Lung (tissue), 12 donors: ENCODE data around the gene CCDC106. TPM values are rescaled to one million over a fixed set of nuclear protein-coding genes. Genes with fewer than 3 reads are reported as not detected.

Experiments
- ATAC-seq: fragments of 200-7000 bp; cut with Tn5 transposase; one replicate; pipeline ENCODE4 v1.9.1; 2020; ENCODE audit warnings: moderate number of reproducible peaks; ENCODE audit not compliant: insufficient read depth, low FRiP score
- DNase-seq, 3 donors: peaks; one replicate each; pipeline ENCODE4 v3.0.0-alpha.2; 2013 to 2017
- H3K27ac ChIP-seq, 2 donors: one replicate each; pipeline ENCODE4 v1.5.1; 2013; ENCODE audit warnings: mild to moderate bottlenecking in 2 of 2, moderate library complexity in 2 of 2, control low read depth in 1 of 2, inconsistent platforms in 1 of 2, low read depth in 1 of 2, low read length in 1 of 2
- H3K27me3 ChIP-seq, 3 donors: one replicate each; pipeline ENCODE4 v1.5.1; 2013; ENCODE audit warnings: low read length in 2 of 3; ENCODE audit not compliant: control insufficient read depth in 3 of 3, insufficient read depth in 3 of 3
- H3K36me3 ChIP-seq, 4 donors: one replicate each; pipeline ENCODE4 v1.5.1; 2013; ENCODE audit warnings: low read length in 4 of 4, mild to moderate bottlenecking in 1 of 4, moderate library complexity in 1 of 4; ENCODE audit not compliant: control insufficient read depth in 4 of 4, insufficient read depth in 4 of 4
- H3K4me1 ChIP-seq, 5 donors: one replicate each; pipeline ENCODE4 v1.5.1; 2013; ENCODE audit warnings: low read length in 5 of 5, mild to moderate bottlenecking in 2 of 5, moderate library complexity in 1 of 5; ENCODE audit not compliant: control insufficient read depth in 5 of 5, insufficient read depth in 5 of 5
- H3K4me3 ChIP-seq: one replicate; pipeline ENCODE4 v1.5.1; 2013; ENCODE audit warnings: mild to moderate bottlenecking, control low read depth, moderate library complexity
- H3K9ac ChIP-seq, 2 donors: one replicate each; pipeline ENCODE4 v1.5.1; 2013; ENCODE audit warnings: low read length in 2 of 2, control low read depth in 1 of 2; ENCODE audit not compliant: insufficient read depth in 1 of 2
- H3K9me3 ChIP-seq, 4 donors: one replicate each; pipeline ENCODE4 v1.5.1; 2013; ENCODE audit warnings: low read length in 3 of 4, mild to moderate bottlenecking in 1 of 4, moderate library complexity in 1 of 4; ENCODE audit not compliant: control insufficient read depth in 4 of 4, insufficient read depth in 3 of 4
- WGBS, 2 donors: extraction: QIAGEN DNeasy Blood & Tissue Kit; methylation state at CpG; one replicate each; pipeline ENCODE4 v1.1.7; 2013; 5-methylcytosine and 5-hydroxymethylcytosine counted together
- polyA plus RNA-seq, 2 donors: library from polyadenylated mRNA; stranded (reverse); fragments of 200-250 nt; gene quantifications; one replicate each; pipeline ENCODE4 v1.2.1, GENCODE V29; 2013
- total RNA-seq, 2 donors: library from RNA; depleted of rRNA in 1 of 2; stranded (reverse); fragments of >200 nt in 1 of 2; gene quantifications; one replicate each; pipeline ENCODE4 v1.2.1, GENCODE V29; 2014 to 2021
- TF ChIP-seq, protein P1 (sequence below): IDR thresholded peaks from 2 replicates; pipeline ENCODE4 v1.5.1; 2012; ENCODE audit warnings: mild to moderate bottlenecking; ENCODE audit errors: control extremely low read depth, extremely low read depth
- donor health status: control.
- donor health status: control.
- donor health status: Bipolar disorder and iron deficiency.
- donor health status: healthy.
- donor health status: DM: yes; HTN: yes; CAD: no.

The CCDC106 gene
- total and polyA plus RNA-seq, 4 donors, result 8.3 to 25.9 (median 14.3) TPM

DNA sequence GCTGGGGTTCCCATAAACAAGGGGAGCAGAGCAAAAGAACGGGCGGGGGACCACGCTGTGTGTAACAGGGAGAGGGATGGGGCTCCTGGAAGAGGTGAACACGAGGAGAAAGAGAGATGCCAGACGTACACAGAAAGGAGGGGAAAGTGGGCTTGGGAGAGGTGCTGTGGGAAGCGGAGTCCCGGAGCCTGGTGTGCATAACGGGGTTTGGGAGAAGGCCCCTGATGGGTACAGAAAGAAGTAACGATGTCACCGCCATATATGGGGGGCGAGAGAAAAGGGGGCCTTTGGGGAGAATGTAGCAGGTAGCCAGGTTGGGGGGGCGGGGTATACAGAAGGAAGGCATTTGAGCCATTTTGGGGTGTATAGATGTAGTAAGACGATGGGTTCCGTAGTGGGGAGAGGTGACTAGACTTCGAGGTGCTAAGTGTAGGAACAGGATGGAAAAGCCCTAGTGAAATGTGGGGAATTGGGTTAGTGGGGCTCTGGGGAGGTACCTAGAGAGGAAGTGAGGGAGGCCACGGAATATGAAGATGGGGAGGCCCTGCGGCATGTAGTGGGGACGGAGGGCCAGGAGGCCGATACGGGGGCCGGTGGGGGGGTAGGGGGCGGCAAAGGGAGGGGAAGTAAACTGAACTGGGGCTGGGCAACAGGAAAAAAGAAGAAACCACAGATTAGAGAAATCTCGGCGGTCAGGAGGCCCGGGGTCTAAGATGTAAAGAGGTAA lies 6.4 kb upstream of the CCDC106 start:
- TF ChIP-seq, protein P1, sequence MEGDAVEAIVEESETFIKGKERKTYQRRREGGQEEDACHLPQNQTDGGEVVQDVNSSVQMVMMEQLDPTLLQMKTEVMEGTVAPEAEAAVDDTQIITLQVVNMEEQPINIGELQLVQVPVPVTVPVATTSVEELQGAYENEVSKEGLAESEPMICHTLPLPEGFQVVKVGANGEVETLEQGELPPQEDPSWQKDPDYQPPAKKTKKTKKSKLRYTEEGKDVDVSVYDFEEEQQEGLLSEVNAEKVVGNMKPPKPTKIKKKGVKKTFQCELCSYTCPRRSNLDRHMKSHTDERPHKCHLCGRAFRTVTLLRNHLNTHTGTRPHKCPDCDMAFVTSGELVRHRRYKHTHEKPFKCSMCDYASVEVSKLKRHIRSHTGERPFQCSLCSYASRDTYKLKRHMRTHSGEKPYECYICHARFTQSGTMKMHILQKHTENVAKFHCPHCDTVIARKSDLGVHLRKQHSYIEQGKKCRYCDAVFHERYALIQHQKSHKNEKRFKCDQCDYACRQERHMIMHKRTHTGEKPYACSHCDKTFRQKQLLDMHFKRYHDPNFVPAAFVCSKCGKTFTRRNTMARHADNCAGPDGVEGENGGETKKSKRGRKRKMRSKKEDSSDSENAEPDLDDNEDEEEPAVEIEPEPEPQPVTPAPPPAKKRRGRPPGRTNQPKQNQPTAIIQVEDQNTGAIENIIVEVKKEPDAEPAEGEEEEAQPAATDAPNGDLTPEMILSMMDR, result no peak
- Histone ChIP-seq H3K9me3 (no peaks in the 10 kb centered on the region), H3K9ac (peak overlapping the region; percentile 37 to 55), H3K27ac (peak overlapping the region; percentile 76 to 90), H3K4me3 (peak overlapping the region; percentile 59), H3K36me3 (peaks cover 0 to 13% (median 3%) of the 10 kb centered on the region in 4 donors), H3K27me3 (no peaks in the 10 kb centered on the region), H3K4me1 (peaks cover 7 to 29% (median 17%) of the 10 kb centered on the region in 5 donors)
- DNase-seq (peak in 1 of 3 donors; percentile 15), ATAC-seq (no peak)
- 0 to 1% methylated on average over 25 of the region's 25 CpGs for WGBS, 2 donors

DNA sequence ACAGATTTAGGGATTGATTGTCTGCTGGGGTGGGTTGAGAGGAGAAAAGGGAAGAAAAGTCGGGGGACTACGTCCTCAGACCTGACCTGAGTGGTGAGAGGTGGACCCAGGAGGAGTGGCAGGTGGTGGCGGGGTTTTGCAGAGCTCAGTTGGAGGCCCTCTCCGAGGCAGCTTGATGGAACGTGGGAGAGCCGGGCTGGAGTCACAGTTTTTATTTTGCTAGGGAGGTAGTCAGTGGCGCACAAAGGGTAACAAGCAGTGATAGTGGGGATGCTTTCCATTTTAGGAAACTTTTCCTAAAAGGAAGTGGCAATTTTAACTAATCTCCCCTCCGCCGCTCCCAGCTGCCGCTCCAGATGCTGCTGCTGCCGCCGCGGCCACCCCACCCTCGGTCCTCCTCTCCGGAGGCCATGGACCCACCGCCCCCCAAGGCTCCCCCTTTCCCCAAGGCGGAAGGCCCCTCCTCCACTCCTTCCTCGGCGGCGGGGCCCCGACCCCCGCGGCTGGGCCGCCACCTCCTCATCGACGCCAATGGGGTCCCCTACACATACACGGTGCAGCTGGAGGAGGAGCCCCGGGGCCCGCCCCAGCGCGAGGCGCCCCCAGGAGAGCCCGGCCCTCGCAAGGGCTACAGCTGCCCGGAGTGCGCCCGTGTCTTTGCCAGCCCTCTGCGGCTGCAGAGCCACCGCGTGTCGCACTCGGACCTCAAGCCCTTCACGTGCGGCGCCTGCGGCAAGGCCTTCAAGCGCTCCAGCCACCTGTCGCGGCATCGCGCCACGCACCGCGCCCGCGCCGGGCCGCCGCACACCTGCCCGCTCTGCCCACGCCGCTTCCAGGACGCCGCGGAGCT lies 5.6 kb upstream of the CCDC106 start:
- Histone ChIP-seq H3K9me3 (no peaks in the 10 kb centered on the region), H3K9ac (no peak overlapping the region), H3K4me1 (peaks cover 6 to 33% (median 17%) of the 10 kb centered on the region in 5 donors), H3K4me3 (peak overlapping the region; percentile 26), H3K36me3 (peaks cover 0 to 12% (median 3%) of the 10 kb centered on the region in 4 donors), H3K27me3 (no peaks in the 10 kb centered on the region), H3K27ac (peak overlapping the region in 1 of 2 donors; percentile 83)
- 3% methylated on average over 38 to 65 of the region's 65 CpGs for WGBS, 2 donors
- no peak for ATAC-seq
- TF ChIP-seq, protein P1, result no peak
- DNase-seq, result no peak

DNA sequence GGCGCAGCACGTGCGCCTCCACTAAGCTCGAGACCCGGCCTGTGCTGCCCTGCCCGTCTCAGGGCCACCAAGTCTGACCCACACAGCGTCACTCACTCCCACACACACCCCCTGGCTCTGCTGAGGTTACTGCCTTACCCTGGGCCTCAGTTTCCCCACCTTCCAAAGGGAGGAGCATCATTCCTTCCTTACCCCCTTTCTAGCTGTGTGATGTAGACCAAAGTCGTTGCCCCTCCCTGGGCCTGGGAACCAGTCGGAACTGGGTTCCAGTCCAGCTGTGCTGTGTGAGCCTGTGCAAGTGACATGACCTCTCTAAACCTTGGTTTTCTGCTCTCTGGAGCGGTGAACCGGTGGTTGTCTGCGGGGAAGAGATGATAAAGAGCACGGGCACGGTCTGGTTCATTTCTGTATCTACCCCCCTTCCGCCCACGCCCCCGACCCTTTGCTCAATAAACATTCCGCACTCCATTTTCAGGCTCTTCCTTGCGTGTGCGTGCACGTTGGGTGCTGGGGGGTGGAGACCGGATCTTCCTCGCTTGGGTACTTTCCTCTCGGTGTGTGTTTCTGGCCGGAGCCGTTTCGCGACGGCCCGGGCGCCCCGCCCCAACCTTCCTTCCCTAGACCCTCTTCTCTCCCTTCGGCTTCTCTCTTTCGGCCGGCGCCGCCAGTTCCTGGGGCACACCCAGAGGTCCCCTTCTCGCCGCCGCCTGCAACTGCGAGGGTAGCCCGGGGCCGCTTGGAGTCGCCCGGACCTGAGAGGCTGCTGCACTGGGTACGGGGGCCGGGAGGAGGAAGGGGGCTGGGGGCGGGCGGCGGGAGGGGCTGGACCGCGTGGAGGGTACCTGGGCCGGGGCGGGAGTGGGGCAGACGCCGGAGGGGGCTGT lies 4.8 kb upstream of the CCDC106 start, which contains the start of gene ZNF581:
TSS of gene ZNF581 (plus strand) at position 647 of the 884 bp plus-strand sequence. CDS start 923 bp downstream, outside the sequence.
- Histone ChIP-seq H3K9ac (peak within 1 kb of the TSS in 1 of 2 donors; percentile 62), H3K9me3 (no peaks in the 10 kb centered on the region), H3K27me3 (no peaks in the 10 kb centered on the region), H3K36me3 (peaks cover 0 to 12% (median 3%) of the 10 kb centered on the region in 4 donors), H3K4me3 (peak within 1 kb of the TSS; percentile 80), H3K4me1 (peaks cover 6 to 37% (median 17%) of the 10 kb centered on the region in 5 donors), H3K27ac (peak within 1 kb of the TSS; percentile 82 to 83)
- DNase-seq, result peak; percentile 65 to 73 (median 72)
- TF ChIP-seq, protein P1, result no peak
- peak; percentile 38 for ATAC-seq
- WGBS, 2 donors, result 3 to 4% methylated on average over 56 of the region's 56 CpGs
